Hematopoietic multipotent progenitor cell treated with erythropoietin and hydrocortisone succinate and interleukin-3 and kit ligand, for 17 days (in vitro differentiated cells): ENCODE data around the gene EMSY.
"Not testable (repeated sequence)": the region's sequence is repeated elsewhere in the genome, so short reads cannot be mapped to it uniquely, and the experiment has no call there.

ENCODE experiments used
- DNase-seq: peaks from one replicate; pipeline ENCODE4 v3.0.0-alpha.2; 2015; ENCODE audit warnings: low spot score

EMSY gene

GRCh38 chr11:76574406-76574805, 129.6 kb downstream of the EMSY start:
- no peak for DNase-seq

- no peak for DNase-seq
Measured at GRCh38 chr11:76574879-76575278, 130.1 kb downstream of the EMSY start.

DNA sequence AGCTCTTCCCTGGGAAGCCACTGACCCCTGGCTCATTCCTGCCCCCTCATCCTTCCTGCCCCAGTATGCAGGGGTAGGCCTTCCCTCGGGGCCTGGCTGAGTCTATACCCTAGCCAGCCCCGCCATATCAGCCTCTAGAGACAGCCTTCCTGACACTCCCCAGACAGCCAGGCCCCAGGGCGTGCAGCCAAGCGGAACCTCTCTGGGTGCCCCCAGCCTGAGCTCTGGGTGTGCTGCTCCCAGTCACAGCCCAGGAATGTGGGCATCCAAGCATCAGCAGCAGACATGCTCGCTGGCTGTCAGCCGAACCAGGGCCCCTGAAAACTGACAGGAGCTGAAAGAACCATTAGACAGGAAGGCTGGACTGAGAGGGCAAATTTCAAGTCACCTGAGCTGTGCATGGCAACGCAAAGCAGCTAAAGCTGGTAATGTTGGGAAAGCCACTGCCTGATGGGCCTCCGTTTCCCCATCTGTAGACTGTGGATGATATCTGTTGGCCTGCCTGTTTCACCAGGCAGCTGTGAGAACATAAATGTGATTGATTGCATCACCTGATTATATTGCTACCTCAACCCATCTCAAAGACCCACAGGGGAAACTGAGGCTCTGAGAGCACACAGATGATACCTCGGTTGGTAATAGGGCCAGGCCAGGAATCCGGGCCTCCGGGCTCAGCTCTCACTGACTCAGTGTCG, 132.6 kb downstream of the EMSY start:
- DNase-seq: no peak

DNA sequence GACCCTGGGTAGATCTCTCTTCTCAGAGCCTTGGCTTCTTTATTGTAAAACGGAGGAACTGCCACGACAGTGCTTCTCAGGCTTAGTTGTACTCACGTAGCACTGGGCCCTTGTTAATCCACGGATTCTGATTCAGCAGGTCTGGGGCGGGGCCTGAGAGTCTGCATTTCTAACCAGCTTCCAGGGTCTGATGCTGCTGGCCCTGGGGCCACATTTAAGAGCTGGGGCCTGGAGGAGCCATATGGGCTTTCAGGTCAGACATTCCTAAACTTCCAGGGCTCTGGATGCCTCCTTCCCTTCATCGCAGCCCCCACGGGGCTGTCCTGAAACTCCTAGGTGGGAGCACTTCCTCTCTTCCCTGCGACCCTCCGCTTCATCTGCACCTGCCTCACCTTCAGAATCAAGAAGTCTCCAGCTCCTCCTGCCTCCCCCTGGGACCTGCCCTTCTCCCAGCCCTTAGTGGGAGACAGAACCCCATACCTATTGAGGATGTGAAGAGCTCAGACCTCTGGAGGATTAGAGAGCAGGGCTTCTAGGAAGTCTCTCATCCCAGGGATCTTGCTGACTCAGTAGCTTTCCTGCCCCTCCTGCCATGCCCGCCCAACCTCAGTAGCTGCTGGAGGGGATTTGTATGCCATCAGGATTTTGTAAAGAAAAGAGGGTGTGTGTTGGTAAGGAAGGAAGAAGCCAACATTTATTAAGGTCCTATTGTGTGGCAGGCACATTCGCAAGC, 133.3 kb downstream of the EMSY start:
- no peak for DNase-seq

DNA sequence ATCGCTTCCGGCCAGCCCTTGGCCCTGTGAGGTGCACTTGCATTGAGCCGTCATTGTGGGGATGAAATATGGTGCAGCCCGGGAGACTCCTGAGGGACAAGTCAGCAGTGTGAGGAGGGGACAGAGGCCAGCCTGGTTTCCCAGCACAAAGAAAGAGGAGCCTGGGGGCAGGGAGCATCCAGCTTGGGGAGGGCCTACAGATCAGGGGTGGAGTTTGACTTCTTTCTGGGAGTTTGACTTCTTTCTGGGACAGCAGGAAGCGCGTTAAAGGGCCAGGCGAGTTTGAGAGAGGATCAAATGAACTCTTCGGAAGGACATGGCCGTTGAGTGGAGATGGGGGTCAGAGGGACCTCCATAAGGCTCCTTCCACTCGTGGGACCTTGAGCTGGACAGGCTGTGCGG, 133.8 kb downstream of the EMSY start:
- DNase-seq: no peak

- DNase-seq: no peak
Measured at GRCh38 chr11:76579056-76579751, 134.4 kb downstream of the EMSY start.

DNA sequence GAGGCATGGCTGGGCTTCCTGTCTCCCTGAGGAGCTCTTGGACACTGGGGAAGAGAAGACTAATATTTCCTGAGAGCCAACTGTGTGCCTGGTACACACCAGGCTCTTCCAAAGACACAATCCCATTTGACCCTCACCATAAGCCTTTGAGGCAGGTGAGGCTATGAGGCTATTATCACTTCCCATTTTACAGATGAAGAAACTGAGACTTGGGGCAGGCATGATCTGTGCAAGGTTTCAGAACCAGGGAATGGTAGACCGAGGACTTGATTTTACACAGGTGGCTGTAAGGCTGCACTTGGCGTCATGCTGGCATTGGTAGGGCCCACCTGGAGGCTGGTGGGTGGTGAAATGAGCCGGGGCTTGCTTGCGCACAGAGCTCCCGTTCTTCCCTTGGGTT, 134.9 kb downstream of the EMSY start:
- no peak for DNase-seq

GRCh38 chr11:76582471-76582870, 137.7 kb downstream of the EMSY start:
- DNase-seq: not testable (repeated sequence)

- no peak for DNase-seq
Measured at GRCh38 chr11:76587820-76588454, 143.1 kb downstream of the EMSY start.

DNA sequence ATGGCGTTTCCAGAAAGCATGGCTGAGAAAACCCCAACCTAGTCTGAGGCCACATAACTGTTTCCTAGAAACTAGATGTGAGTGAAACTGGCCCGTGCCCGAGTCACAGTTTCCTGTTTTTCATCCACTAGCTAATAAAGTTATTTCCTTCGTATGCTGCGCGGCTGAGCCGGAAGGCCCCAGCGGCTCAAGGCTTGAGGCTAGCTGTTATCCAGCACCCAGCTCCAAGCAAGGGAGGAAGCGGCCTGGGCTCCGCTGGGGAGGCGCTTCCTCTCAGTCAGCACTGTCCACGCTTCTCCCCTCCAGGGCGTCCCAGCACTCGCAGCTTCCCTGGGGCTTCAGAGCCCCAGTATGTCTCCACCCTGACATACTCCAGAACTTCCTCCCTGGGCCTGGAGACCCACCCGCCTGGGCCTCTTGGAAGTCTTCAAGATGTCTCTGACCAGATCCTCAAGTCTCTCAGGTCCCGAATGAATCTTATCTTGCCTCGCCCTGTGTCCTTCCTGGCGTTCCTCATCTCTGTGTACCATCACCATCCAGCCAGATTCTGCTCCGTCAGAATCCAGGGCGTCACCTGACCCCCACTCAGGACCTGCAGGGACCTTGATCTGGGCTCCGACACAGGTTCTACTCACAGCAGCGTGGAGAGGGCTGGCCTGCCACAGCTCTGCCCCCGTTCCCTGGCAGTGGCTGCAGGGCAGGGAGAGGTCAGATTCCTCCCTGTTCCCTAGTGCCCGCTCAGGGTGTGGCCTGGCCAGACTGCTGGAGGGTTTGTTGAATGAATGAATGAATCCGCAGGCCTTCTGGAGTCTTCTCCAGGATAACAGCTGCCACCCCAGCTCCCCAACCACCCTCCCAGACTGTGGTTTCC, 143.9 kb downstream of the EMSY start:
- DNase-seq: no peak

DNA sequence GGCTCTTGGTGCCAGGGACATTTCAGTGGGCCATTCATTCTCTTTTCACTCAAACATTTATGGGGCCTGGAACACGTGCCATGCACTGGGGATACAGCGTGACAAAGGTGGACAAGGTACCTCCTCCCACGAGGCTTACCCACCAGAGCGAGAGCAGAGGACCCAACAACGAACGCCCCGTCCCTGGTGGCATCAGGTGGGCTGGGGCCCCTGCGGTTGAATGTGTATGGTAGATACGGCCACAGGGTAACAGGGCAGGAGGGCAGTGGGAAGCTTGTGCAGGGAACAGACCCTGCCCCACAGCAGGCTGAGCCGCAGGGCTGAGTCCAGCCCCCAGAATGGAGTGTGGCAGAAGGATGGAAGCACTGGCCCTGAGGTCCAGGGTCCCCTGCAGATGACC, 144.7 kb downstream of the EMSY start:
- DNase-seq: no peak

DNA sequence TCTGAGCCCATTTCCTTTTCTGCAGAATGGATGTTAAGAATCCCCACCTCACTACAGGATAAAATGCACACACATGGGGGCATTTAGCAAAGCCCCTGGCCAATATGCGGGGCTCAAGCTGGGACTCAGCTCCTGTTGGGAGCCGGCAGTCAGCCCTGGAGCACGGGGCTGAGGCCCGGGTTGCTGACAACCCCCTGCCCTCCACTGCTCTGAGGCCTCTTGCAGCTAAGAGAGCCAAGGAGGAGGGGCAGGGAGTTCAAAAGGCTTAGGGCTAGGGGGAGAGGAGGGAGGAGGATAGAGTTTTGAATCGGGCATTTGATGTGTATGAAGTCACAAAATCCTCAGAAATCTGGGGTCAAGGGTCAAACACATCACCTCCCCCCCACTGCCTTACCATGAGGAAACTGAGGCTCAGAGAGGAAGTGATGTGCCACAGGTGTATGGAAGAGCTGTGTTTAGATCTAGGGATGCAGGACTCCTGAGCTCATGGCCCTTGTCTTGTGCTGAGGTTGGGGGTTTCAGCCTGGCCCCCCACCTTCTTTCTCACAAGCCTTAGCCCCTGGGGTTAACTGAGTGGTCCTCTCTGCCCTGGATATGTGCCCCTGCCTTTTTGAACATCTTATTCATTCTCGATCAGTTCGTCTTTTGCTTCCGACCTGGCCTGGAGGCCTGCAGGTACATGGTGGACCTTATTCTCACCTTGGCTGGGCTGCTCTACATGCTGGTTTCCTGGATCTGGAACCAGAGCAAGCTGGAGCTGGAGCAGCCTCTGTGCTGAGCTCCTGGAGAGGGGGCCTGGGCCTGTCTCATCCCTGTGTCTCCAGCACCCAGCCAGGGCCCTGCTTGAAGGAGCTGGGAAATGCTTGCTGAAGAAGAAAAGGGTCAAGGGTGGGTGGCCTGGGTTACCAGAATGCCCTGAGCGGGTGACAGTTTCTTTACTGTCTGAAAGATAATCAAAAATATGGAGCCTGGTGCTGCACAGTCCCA, 145.4 kb downstream of the EMSY start:
- DNase-seq: no peak

- no peak for DNase-seq
Measured at GRCh38 chr11:76591416-76591815, 146.6 kb downstream of the EMSY start.

DNA sequence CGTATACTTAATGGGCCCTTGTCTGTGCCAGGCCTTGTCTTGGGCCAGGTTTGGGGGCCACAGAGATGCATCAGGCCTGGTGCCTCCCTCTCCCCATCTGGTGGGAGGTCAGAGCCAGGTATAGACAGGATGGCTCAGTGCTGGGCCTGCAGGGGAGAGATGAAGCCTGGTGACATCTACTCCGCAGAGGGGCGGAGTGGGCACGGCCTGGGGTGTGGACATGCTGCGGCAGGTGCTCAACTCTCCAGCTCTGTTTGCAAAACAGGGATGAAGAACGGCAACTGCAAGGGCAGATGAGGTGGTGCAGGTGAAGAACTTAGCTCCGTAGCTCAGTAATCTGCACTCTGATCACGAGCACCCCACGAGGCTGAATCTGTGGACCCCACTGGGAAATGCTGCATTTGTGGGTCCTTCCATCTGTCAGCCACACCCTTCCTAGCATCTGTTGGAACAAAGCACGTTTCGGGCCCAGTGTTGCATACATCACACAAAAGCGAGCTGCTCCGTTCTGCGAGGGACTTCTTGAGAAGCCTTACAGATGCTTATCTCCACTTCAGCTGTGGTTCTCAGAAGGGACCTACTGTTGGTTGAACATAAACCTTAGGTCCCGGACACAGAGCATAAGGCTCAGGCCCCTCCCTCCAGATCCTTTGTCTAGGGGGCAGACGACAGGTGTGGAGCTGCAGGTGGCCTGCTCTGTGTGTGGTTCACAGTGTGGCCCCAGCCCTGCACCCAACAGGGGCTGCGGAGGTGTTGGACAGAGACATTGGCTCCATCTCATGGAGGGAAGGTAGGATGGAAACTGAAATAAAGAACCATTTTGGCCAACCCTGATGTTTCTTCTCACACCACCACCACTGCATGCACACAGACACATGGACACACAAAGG, 147.5 kb downstream of the EMSY start:
- no peak for DNase-seq

- no peak for DNase-seq
Measured at GRCh38 chr11:76592961-76593360, 148.1 kb downstream of the EMSY start.

GRCh38 chr11:76595091-76595490, 150.3 kb downstream of the EMSY start:
- DNase-seq: not testable (repeated sequence)

- DNase-seq: no peak
Measured at GRCh38 chr11:76596652-76597051, 151.8 kb downstream of the EMSY start.

GRCh38 chr11:76597533-76598425, 153.0 kb downstream of the EMSY start:
- DNase-seq: no peak
